Activated CD4-positive, alpha-beta T cell treated with anti-CD3 and anti-CD28 coated beads, Interleukin-2, Interleukin-6, amounts not matched to agents 100 ng/mL and 50 ng/mL, durations not matched to agents 16 hours and 8 hours (primary cell): ENCODE data around the gene MAPK8.

ENCODE experiments used
- DNase-seq: peaks from one replicate; pipeline ENCODE4 v3.0.0-alpha.2; 2020

MAPK8 gene

GRCh38 chr10:48451969-48452878 lies 145.7 kb downstream of the MAPK8 start:
- no peak for DNase-seq

GRCh38 chr10:48452879-48453412 lies 146.5 kb downstream of the MAPK8 start:
- DNase-seq, result no peak

- DNase-seq, result no peak
Measured at GRCh38 chr10:48453451-48454301, 147.2 kb downstream of the MAPK8 start.

- DNase-seq, result no peak
Measured at GRCh38 chr10:48454302-48455054, 148.0 kb downstream of the MAPK8 start.

- no peak for DNase-seq
Measured at GRCh38 chr10:48455055-48455391, 148.5 kb downstream of the MAPK8 start.

DNA sequence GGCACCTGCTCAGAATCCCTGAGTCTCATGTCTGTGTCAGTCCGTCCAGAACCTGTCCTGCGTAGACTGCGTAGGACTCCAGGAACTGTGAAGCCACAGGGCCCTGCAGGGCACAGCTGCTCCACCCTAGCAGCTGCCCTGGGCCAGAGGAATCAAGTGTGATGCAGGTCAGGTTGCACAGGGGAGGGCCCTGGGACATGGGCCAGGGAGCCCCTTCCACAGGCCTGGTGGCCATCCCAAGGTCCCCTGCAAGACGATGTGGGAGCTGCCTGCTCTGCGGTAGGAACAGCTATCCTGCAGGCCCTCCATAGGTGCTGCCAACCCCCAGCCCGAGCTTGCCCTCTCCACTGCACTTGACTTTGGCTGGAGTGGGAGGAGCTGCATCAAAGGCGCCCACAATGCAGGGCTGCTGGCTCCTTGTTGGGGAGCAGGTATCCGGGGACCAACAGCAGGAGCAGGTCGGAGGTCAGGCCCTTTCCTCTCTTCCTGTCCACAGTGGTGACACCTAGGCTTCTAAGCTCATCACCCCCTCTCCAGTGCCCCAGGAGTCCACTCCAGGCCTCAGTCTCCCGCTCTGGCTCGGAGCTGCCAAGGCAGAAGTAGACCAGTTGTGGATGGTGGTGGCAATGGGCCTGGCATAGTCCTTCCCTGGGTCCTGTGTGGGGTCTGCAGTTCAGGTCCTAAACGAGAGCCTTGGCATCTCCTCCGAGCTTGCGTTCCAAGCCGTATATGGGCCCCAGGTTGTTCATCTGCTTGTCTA lies 149.1 kb downstream of the MAPK8 start:
- no peak for DNase-seq

DNA sequence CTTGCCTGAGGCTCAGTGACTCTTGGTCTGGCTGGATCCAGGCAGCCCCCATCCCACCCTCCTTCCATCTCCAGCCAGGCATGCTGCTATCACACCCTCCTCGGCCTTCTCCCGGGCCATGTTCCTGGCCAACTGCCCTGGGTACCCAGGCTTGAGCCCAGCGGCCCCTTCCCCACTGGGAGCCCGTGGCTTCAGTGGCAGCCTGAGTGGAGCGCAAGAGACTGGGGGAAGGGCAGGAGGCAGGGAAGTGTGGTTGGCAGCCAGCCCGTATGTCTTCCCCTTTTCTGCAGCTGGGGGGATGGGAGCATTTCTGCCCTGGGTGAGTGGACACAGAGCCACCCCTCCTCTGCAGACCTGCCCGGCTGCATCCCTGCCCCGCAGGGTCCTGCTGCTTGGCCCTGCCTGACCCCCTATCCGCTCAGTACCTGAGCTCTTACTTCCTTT lies 149.9 kb downstream of the MAPK8 start:
- no peak for DNase-seq

- DNase-seq, result no peak
Measured at GRCh38 chr10:48456808-48457761, 150.6 kb downstream of the MAPK8 start.

DNA sequence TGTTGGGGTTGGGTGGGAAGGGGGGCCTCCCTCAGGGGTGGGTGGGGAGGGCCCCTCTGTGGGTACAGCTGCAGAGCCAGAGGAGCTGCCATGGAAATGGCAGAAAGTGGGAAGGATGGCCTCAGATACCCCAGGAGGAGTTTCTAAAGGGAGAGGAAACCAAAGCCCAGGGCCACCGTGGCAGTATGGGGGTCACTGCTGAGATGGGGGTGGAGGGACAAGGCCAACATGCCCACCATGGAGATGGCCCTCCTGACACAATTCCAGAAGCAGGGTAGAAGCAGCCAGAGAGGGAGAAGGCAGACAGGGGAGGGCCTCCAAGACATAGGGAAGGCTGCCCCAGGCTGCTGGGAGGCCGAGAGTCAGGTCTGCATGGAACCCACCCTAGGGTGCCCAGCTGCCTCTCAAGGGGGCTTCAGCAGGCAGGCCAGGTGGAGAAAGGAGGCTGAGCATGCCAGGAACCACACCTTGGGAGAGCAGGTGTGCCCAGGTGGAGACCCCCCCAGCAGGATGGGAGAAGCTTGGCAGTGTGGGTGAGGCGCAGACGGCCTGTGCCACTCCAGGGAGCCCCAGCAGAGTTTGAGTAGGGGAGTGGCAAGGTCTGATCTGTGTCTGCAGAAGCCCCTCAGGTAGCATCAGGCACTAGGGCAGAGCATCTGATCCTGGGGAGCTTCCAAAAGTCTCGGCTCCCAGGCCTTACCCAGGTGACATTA lies 151.6 kb downstream of the MAPK8 start:
- DNase-seq, result no peak

GRCh38 chr10:48458662-48459048 lies 152.2 kb downstream of the MAPK8 start:
- DNase-seq, result no peak

- no peak for DNase-seq
Measured at GRCh38 chr10:48459270-48460150, 153.0 kb downstream of the MAPK8 start.

DNA sequence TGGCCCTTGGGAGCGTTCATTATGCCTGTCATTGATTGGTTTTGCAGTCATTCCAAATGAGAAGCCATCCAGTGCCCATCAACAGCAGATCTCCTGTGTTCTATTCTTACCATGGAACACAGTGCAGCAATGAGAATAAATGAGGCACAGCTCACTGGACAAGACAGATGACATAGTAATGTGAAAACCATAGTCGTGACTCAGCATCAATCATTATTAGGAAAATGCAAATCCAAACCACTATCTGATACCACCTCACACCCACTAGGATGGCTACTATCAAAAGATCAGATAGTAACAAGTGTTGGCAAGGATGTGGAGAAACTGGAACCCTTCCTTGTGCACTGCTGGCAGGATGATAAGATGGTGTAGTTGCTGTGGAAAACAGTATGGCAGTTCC lies 153.7 kb downstream of the MAPK8 start:
- no peak for DNase-seq

DNA sequence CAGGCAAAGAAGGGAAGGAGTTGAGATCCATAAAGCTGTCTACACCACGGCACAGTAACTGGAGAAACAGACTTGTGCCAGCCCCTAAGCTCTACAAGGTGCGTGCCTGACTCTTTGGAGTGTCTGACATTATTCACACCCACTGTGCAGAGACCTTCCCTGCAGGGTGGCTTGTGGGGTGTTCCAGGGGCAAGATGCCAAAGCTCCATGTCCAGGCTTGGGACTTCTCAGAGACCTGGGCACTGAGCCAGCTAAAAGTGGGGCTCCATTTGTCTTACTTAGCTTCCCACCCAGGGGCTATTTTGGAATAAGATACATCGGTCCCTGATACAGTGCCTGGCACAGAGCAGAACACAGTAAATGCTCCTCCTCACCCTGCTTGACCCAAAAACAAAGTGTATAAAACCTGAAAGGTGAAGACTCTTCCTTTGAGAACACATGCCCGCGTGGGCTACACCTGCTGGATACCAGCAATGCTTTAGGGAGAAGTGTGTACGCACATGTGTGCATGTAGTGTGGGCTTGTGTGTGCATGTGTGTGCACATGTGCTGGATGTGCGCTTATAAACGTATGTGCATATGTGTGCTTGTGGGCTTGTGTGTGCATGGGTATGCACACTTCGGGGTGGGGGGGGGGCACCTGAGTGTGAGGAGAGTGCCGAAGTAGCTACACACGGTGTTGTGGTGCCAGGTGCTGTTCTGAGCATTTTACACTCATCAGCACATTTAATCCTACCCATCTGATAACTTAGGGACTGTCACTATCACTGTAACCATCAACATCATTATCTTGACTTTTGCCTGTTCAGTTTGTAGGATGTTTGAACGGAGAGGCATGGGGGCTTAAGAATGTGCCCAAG lies 155.4 kb downstream of the MAPK8 start:
- DNase-seq, result no peak

DNA sequence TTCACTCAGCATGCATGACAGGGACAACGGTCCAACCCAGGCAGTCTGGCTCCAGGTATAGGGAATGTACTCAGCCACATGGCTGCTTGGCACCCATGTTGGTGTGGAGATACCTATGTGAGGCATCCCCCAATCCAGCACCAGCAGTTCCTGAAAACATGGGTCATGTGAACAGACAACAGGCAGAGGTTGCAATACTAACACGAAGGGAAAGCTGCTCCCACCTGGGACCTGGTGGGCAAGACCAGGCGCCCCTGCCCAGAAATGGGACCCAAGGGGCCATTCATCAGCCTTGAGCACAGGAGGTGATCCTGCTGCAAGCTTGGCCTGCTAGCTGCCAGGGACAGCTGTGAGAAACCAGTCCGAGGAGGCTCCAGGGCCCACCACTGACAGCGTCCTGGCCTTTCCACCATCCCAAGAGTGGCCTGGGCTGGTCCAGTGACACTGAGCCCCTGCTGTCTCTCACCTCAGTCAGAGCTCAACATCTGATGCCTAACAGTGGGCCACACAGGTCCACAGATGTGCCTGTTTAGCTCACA lies 156.1 kb downstream of the MAPK8 start:
- DNase-seq, result no peak

GRCh38 chr10:48463318-48464003 lies 157.0 kb downstream of the MAPK8 start:
- no peak for DNase-seq

DNA sequence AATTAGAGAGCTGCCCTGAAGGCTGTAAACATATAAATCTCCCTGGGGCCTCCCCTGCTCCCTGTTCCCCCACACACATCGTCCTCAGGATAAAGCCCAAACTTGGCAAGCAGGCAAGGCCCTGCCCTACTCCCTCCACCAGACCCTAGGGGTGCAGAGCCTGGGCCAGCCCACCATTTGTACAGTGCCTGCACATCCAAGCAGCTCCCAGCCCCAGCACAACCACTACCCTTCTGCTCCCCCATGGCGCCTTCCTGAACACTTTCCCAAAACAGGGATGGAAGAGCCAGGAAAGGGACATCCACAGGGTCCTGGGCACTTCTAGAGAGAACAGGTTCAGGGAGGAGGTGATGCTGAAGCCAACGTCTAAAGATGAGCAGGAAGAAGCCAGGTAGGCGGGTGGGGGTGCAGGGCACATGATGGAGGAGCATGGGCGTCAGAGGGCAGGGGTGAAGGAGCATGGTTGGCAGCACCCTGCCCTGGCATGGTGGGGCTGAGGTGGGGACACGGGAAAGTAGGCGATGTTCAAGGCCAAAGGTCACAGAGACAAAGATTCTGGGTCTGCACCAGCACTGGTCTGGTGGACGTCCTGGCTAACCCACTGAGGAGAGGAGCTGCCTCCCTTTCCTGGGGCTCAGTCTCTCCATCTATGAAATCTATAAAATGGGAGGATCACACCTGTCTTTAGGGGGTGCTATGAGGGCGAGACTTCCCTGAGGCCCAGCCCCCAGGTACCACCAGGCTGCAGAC lies 157.8 kb downstream of the MAPK8 start:
- DNase-seq, result no peak
